ENCODE results near the gene SLC17A1.

DNA sequence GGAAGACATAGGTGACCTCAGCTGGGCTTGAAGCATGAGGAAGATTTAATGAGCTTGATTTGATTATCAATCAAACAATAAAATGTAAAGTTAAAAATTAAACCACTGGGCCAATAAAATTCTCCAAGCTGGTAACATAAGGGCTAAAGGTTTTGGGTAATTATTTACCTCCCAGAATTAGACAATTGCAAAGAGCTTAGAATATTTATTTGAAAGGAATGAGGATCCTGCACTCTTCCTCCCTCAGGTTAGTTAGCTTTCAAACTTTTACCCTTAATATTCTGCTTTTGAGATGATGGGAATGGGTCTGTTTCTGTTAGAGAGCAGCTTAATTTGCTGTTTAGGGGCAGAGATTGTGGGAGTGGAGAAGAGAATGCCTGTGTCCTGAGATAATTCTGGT is 77.3 kb downstream of the SLC17A1 start, which contains the start of gene SLC17A4:
- TF ChIP-seq, protein P1, sequence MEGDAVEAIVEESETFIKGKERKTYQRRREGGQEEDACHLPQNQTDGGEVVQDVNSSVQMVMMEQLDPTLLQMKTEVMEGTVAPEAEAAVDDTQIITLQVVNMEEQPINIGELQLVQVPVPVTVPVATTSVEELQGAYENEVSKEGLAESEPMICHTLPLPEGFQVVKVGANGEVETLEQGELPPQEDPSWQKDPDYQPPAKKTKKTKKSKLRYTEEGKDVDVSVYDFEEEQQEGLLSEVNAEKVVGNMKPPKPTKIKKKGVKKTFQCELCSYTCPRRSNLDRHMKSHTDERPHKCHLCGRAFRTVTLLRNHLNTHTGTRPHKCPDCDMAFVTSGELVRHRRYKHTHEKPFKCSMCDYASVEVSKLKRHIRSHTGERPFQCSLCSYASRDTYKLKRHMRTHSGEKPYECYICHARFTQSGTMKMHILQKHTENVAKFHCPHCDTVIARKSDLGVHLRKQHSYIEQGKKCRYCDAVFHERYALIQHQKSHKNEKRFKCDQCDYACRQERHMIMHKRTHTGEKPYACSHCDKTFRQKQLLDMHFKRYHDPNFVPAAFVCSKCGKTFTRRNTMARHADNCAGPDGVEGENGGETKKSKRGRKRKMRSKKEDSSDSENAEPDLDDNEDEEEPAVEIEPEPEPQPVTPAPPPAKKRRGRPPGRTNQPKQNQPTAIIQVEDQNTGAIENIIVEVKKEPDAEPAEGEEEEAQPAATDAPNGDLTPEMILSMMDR (IDR thresholded peaks at IDR 0.05; ENCODE audit: extremely low read depth in 1 of 2, insufficient read depth in 1 of 2, low read depth in 1 of 2, low read length in 2 of 2) = no peak
- TF ChIP-seq EZH2 (IDR thresholded peaks at IDR 0.05; ENCODE audit: borderline replicate concordance, low read depth, low read length, severe bottlenecking) = no peak

Measured in endothelial cell of umbilical vein (primary cell).